SK-N-SH (cell line): Measurements from ENCODE around the gene ABCA8. TPM values are rescaled to one million over a fixed set of nuclear protein-coding genes. Genes with fewer than 3 reads are reported as not detected.

Source experiments
- CTCF ChIA-PET: fragments of 300-600, 350-600 bp; formaldehyde crosslinking; extraction: SDS; loops from one replicate; lab custom pipeline; 2021; lab: Yijun Ruan, JAX
- POLR2A ChIA-PET: fragments of 350-600 bp; sonication (Branson Sonifier 250); formaldehyde crosslinking; extraction: SDS; loops from one replicate; lab custom pipeline; 2020; ENCODE audit warnings: antibody characterized with exemption, inconsistent platforms; lab: Yijun Ruan, JAX
- DNase-seq: peaks from one replicate; pipeline ENCODE4 v3.0.0; 2012
- H2AFZ ChIP-seq: fragments of 200-600 bp; sonication (generic); 2 replicates; pipeline ENCODE4 v1.8.1; 2016; ENCODE audit warnings: antibody characterized with exemption, mild to moderate bottlenecking, low read depth
- H3F3A ChIP-seq: fragments of 200-600 bp; sonication (generic); replicated peaks from 2 replicates; pipeline ENCODE3; 2016; ENCODE audit warnings: antibody characterized with exemption, mild to moderate bottlenecking; ENCODE audit not compliant: insufficient read depth
- H3K27ac ChIP-seq, 2 experiments: fragments of 200-500 bp in 1 of 2; fragments of 200-600 bp in 1 of 2; sonication (Bioruptor generic) in 1 of 2; sonication (generic), shearing (Covaris generic) in 1 of 2; 2 replicates each; pipeline versions ENCODE4 v1.5.1 to v1.6.1; 2014 to 2016; ENCODE audit warnings: low read depth in 2 of 2, inconsistent platforms in 1 of 2, low read length in 1 of 2, mild to moderate bottlenecking in 1 of 2, mixed read lengths in 1 of 2
- H3K27me3 ChIP-seq: fragments of 200-600 bp; sonication (generic), shearing (Covaris generic); 2 replicates; pipeline ENCODE4 v1.6.1; 2016; ENCODE audit warnings: mixed run types; ENCODE audit not compliant: insufficient read depth
- H3K36me3 ChIP-seq, 2 experiments: fragments of 200-500 bp in 1 of 2; fragments of 200-600 bp in 1 of 2; sonication (Bioruptor generic) in 1 of 2; sonication (generic) in 1 of 2; replicated peaks in 1 of 2; 2 replicates each; pipeline versions ENCODE3 to v1.5.1; 2014 to 2016; ENCODE audit warnings: low read length in 1 of 2, mild to moderate bottlenecking in 1 of 2; ENCODE audit not compliant: insufficient read depth in 2 of 2, control insufficient read depth in 1 of 2
- H3K4me1 ChIP-seq, 2 experiments: fragments of 200-500 bp in 1 of 2; fragments of 200-600 bp in 1 of 2; sonication (Bioruptor generic) in 1 of 2; sonication (generic), shearing (Covaris generic) in 1 of 2; 2 replicates each; pipeline versions ENCODE4 v1.5.1 to v1.6.1; 2014 to 2016; ENCODE audit warnings: low read depth in 1 of 2, low read length in 1 of 2, mixed run types in 1 of 2; ENCODE audit not compliant: insufficient read depth in 2 of 2, control insufficient read depth in 1 of 2
- H3K4me2 ChIP-seq: fragments of 200-600 bp; sonication (generic), shearing (Covaris generic); 2 replicates; pipeline ENCODE4 v1.6.1; 2017; ENCODE audit warnings: mixed run types
- H3K4me3 ChIP-seq, 2 experiments: fragments of 200-500 bp in 1 of 2; fragments of 200-600 bp in 1 of 2; sonication (Bioruptor generic) in 1 of 2; sonication (generic), shearing (Covaris generic) in 1 of 2; 2 replicates each; pipeline versions ENCODE4 v1.5.1 to v1.8.1; 2014 to 2016; ENCODE audit warnings: low read depth in 2 of 2, inconsistent platforms in 1 of 2, low read length in 1 of 2, mild to moderate bottlenecking in 1 of 2, mixed read lengths in 1 of 2, moderate library complexity in 1 of 2
- H3K79me2 ChIP-seq: fragments of 200-600 bp; sonication (generic); 2 replicates; pipeline ENCODE4 v1.8.1; 2017; ENCODE audit warnings: mild to moderate bottlenecking; ENCODE audit not compliant: insufficient read depth
- H3K9ac ChIP-seq: fragments of 200-600 bp; sonication (generic); 2 replicates; pipeline ENCODE4 v1.6.1; 2017; ENCODE audit warnings: mixed run types
- H3K9me2 ChIP-seq: fragments of 200-600 bp; sonication (generic); 2 replicates; pipeline ENCODE4 v1.6.1; 2017; ENCODE audit warnings: mixed run types
- H3K9me3 ChIP-seq: fragments of 200-600 bp; sonication (generic); 2 replicates; pipeline ENCODE4 v1.6.1; 2017; ENCODE audit warnings: mixed run types, mild to moderate bottlenecking, moderate library complexity
- H4K20me1 ChIP-seq: fragments of 200-600 bp; sonication (generic); 2 replicates; pipeline ENCODE4 v1.6.1; 2017; ENCODE audit warnings: mild to moderate bottlenecking, mixed run types; ENCODE audit not compliant: insufficient read depth
- EP300 ChIP-seq, 2 experiments: IDR thresholded peaks; 2 replicates each; pipeline versions ENCODE4 v1.4.0 to v1.6.1; 2012; ENCODE audit warnings: borderline replicate concordance in 1 of 2, low read depth in 1 of 2, low read length in 1 of 2
- EZH2phosphoT487 ChIP-seq: fragments of 200-600 bp; sonication (generic); IDR thresholded peaks from 2 replicates; pipeline ENCODE4 v1.6.1; 2017; ENCODE audit warnings: low read depth, mixed run types, mild to moderate bottlenecking, antibody characterized with exemption, moderate library complexity, borderline replicate concordance
- FOXM1 ChIP-seq: IDR thresholded peaks from 2 replicates; pipeline ENCODE4 v1.4.0; 2012; ENCODE audit warnings: low read depth, mild to moderate bottlenecking
- GATA2 ChIP-seq: sonication (generic); formaldehyde crosslinking; IDR thresholded peaks from 2 replicates; pipeline ENCODE4 v1.5.0; 2020; ENCODE audit warnings: mild to moderate bottlenecking, missing genetic modification reagents
- IRF3 ChIP-seq: fragments of 150-350 bp; IDR thresholded peaks from 2 replicates; pipeline ENCODE4 v1.6.1; 2016; ENCODE audit warnings: mild to moderate bottlenecking, low read depth, low read length
- MEF2A ChIP-seq: IDR thresholded peaks from 2 replicates; pipeline ENCODE4 v1.4.0; 2012; ENCODE audit warnings: low read depth, borderline replicate concordance
- NFIC ChIP-seq: IDR thresholded peaks from 2 replicates; pipeline ENCODE4 v1.4.0; 2012; ENCODE audit warnings: borderline replicate concordance
- PBX3 ChIP-seq: IDR thresholded peaks from 2 replicates; pipeline ENCODE4; 2012
- RCOR1 ChIP-seq: fragments of 150-350 bp; IDR thresholded peaks from 2 replicates; pipeline ENCODE4 v1.6.1; 2017; ENCODE audit warnings: antibody characterized with exemption, low read length
- RXRA ChIP-seq: IDR thresholded peaks from 2 replicates; pipeline ENCODE4 v1.4.0; 2012; ENCODE audit warnings: low read depth, mild to moderate bottlenecking, borderline replicate concordance
- SIN3A ChIP-seq: IDR thresholded peaks from 2 replicates; pipeline ENCODE4 v1.6.1; 2012; ENCODE audit warnings: low read depth, mild to moderate bottlenecking, low read length, moderate library complexity, borderline replicate concordance
- TAF1 ChIP-seq: IDR thresholded peaks from 2 replicates; pipeline ENCODE4 v1.6.1; 2012; ENCODE audit warnings: low read depth, mild to moderate bottlenecking, low read length, moderate library complexity, borderline replicate concordance
- TEAD4 ChIP-seq: IDR thresholded peaks from 2 replicates; pipeline ENCODE4 v1.4.0; 2012; ENCODE audit warnings: mild to moderate bottlenecking, borderline replicate concordance; ENCODE audit not compliant: insufficient read depth
- USF1 ChIP-seq: IDR thresholded peaks from 2 replicates; pipeline ENCODE4 v1.4.0; 2012; ENCODE audit warnings: low read depth, borderline replicate concordance
- USF2 ChIP-seq: fragments of 150-350 bp; IDR thresholded peaks from 2 replicates; pipeline ENCODE4 v1.6.1; 2017; ENCODE audit warnings: antibody characterized with exemption, low read length, low read depth, borderline replicate concordance
- ZBTB33 ChIP-seq: IDR thresholded peaks from 2 replicates; pipeline ENCODE4 v1.4.0; 2012; ENCODE audit warnings: low read depth, borderline replicate concordance
- WGBS: methylation state at CpG from one replicate; pipeline ENCODE4 v1.1.6; 2017; ENCODE audit warnings: low lambda C conversion rate; 5-methylcytosine and 5-hydroxymethylcytosine counted together
- polyA plus RNA-seq, 3 experiments: library from polyadenylated mRNA; depleted of rRNA; stranded (reverse); fragments of >200 nt; gene quantifications; 2 replicates each; pipeline ENCODE4 v1.2.3, GENCODE V29; 2012

Gene ABCA8
- polyA plus RNA-seq, 1 of the 3 experiments (the other 2 are of a cell fraction): 2.3 TPM

- 70% methylated on average over 1 of the region's 1 CpG for WGBS
- CTCF ChIA-PET: interaction anchor here (0.9 kb wide), 1 partner anchor 586 kb away, joined by 3 read pairs; no protein-coding TSS in a partner anchor
Measured at GRCh38 chr17:68892193-68892592, 63.0 kb downstream of the ABCA8 start.

More at GRCh38 chr17:68892193-68892592, 63.0 kb downstream of the ABCA8 start:
- no peak for TF ChIP-seq ZBTB33
- no peak for TF ChIP-seq EP300 (IDR thresholded peaks at IDR 0.05; ENCODE audit: borderline replicate concordance in 1 of 2, low read depth in 1 of 2, low read length in 1 of 2)
- TF ChIP-seq GATA2 (CRISPR knock-in tag): no peak
- TF ChIP-seq TAF1: no peak
- no peak for TF ChIP-seq SIN3A
- no peak for TF ChIP-seq RXRA
- no peak for TF ChIP-seq FOXM1
- TF ChIP-seq EZH2phosphoT487: no peak
- TF ChIP-seq RCOR1: no peak
- TF ChIP-seq USF1: no peak
- no peak for TF ChIP-seq TEAD4
- no peak for TF ChIP-seq IRF3
- no peak for TF ChIP-seq USF2
- no peak for TF ChIP-seq NFIC
- no peak for TF ChIP-seq PBX3
- TF ChIP-seq MEF2A: no peak
- no peaks in the 10 kb centered on the region for H4K20me1 ChIP-seq
- H3K4me2 ChIP-seq: no peak overlapping the region
- POLR2A ChIA-PET: no interaction called here
- H3K36me3 ChIP-seq: no peaks in the 10 kb centered on the region
- H3K27ac ChIP-seq: no peak overlapping the region
- no peaks in the 10 kb centered on the region for H3K9me3 ChIP-seq
- H2AFZ ChIP-seq: no peak overlapping the region
- H3K27me3 ChIP-seq: no peaks in the 10 kb centered on the region
- no peaks in the 10 kb centered on the region for H3K4me1 ChIP-seq
- H3F3A ChIP-seq: no peaks in the 10 kb centered on the region
- no peaks in the 10 kb centered on the region for H3K9me2 ChIP-seq
- DNase-seq: no peak
- no peak overlapping the region for H3K4me3 ChIP-seq
- no peak overlapping the region for H3K9ac ChIP-seq
- no peaks in the 10 kb centered on the region for H3K79me2 ChIP-seq
